Fibroblast of lung (primary cell): ENCODE data around the gene SMYD1. TPM values are rescaled to one million over a fixed set of nuclear protein-coding genes. Genes with fewer than 3 reads are reported as not detected.

Source experiments
- DNase-seq, 2 donors: peaks; one replicate each; pipeline versions ENCODE4 v3.0.0 to v3.0.0-alpha.2; 2010; ENCODE audit warnings: low read depth in 2 of 2
- H2AFZ ChIP-seq: 2 replicates; pipeline ENCODE4 v1.5.1; 2012; ENCODE audit warnings: low read length, control low read depth, inconsistent platforms
- H3K27ac ChIP-seq: 2 replicates; pipeline ENCODE4 v1.5.1; 2011; ENCODE audit warnings: low read length, control low read depth; ENCODE audit not compliant: insufficient read depth
- H3K27me3 ChIP-seq: 2 replicates; pipeline ENCODE4 v1.5.1; 2011; ENCODE audit warnings: mild to moderate bottlenecking, low read length; ENCODE audit not compliant: control insufficient read depth, insufficient read depth
- H3K36me3 ChIP-seq: 2 replicates; pipeline ENCODE4 v1.5.1; 2011; ENCODE audit warnings: low read length; ENCODE audit not compliant: control insufficient read depth, insufficient read depth
- H3K4me1 ChIP-seq: 2 replicates; pipeline ENCODE4 v1.5.1; 2011; ENCODE audit warnings: low read length; ENCODE audit not compliant: control insufficient read depth, insufficient read depth; ENCODE audit errors: extremely low read depth
- H3K4me2 ChIP-seq: 2 replicates; pipeline ENCODE4 v1.5.1; 2011; ENCODE audit warnings: low read length, control low read depth; ENCODE audit not compliant: insufficient read depth; ENCODE audit errors: extremely low read depth
- H3K4me3 ChIP-seq, 4 experiments: fragments of 200-600 bp in 1 of 4; sonication (generic) in 1 of 4; replicated peaks in 1 of 4; 2 replicates each; pipeline ENCODE4 v1.5.1; 2011 to 2016; ENCODE audit warnings: low read length in 4 of 4, low read depth in 3 of 4, mild to moderate bottlenecking in 3 of 4, control low read depth in 2 of 4, inconsistent platforms in 1 of 4, mixed read lengths in 1 of 4; ENCODE audit not compliant: insufficient read depth in 1 of 4; ENCODE audit errors: control extremely low read depth in 1 of 4
- H3K79me2 ChIP-seq: 2 replicates; pipeline ENCODE4 v1.5.1; 2012; ENCODE audit warnings: mild to moderate bottlenecking, low read length, inconsistent platforms; ENCODE audit not compliant: control insufficient read depth, insufficient read depth
- H3K9ac ChIP-seq: 2 replicates; pipeline ENCODE4 v1.5.1; 2011; ENCODE audit warnings: mild to moderate bottlenecking, low read length, control low read depth; ENCODE audit not compliant: insufficient read depth
- H3K9me3 ChIP-seq: 2 replicates; pipeline ENCODE4 v1.5.1; 2012; ENCODE audit warnings: low read depth, low read length; ENCODE audit not compliant: control insufficient read depth, insufficient read depth
- H4K20me1 ChIP-seq: 2 replicates; pipeline ENCODE4 v1.5.1; 2011; ENCODE audit warnings: low read length; ENCODE audit not compliant: control insufficient read depth, insufficient read depth; ENCODE audit errors: extremely low read depth
- CTCF ChIP-seq, 2 donors: IDR thresholded peaks in 1 of 2; conservative IDR thresholded peaks in 1 of 2; 1 replicate in 1 of 2; 2 replicates in 1 of 2; pipeline ENCODE4 v1.5.1; 2011 to 2012; ENCODE audit warnings: low read length in 2 of 2, control low read depth in 1 of 2, inconsistent platforms in 1 of 2, low read depth in 1 of 2, mild to moderate bottlenecking in 1 of 2
- EZH2 ChIP-seq: IDR thresholded peaks from 2 replicates; pipeline ENCODE4 v1.5.1; 2012; ENCODE audit warnings: low read length, control low read depth, mild to moderate bottlenecking; ENCODE audit errors: missing control alignments
- polyA plus RNA-seq, 2 donors: library from polyadenylated mRNA; depleted of rRNA in 1 of 2; stranded (reverse) in 1 of 2; unstranded in 1 of 2; fragments of >200 nt; gene quantifications; 2 replicates each; pipeline ENCODE4 v1.2.1, GENCODE V29; 2011 to 2012; ENCODE audit warnings: missing spikeins in 1 of 2
- total RNA-seq: library from RNA; depleted of rRNA; stranded (reverse); fragments of >200 nt; gene quantifications from 2 replicates; pipeline ENCODE4 v1.2.1, GENCODE V29; 2014

SMYD1 gene
- total and polyA plus RNA-seq, 2 donors (not counting 1 experiment from before 2014, with no cell fraction given), result not detected

DNA sequence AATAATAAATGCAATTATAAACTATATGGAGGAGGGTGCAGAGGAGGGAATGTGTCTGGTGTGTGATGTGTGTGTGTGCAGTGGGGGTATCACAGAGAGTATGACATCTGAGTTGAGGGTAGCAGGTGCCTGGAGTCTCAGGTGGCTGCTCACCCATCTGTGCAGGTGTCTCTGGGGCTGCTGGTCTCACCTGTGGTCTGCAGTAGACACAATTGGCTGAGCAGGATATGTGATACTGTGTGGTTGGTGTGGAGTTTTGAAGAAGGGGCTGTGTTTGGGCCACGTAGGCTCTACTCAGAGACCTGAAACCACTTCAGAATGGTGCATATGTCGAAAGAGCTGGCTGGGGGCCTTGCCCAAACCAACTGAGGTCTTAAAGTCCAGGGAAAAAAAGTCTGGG is 43.2 kb downstream of the SMYD1 start:
- Histone ChIP-seq H3K4me2 (no peak overlapping the region), H3K4me1 (no peaks in the 10 kb centered on the region), H3K27ac (no peak overlapping the region), H3K9me3 (no peaks in the 10 kb centered on the region), H3K27me3 (no peaks in the 10 kb centered on the region), H2AFZ (no peak overlapping the region), H4K20me1 (no peaks in the 10 kb centered on the region), H3K4me3 (no peak overlapping the region), H3K79me2 (no peaks in the 10 kb centered on the region), H3K9ac (no peak overlapping the region), H3K36me3 (no peaks in the 10 kb centered on the region)
- TF ChIP-seq EZH2 (no peak), CTCF (conservative IDR thresholded peaks at IDR 0.05 in 1 of 2, IDR thresholded peaks at IDR 0.05 in 1 of 2; ENCODE audit: low read depth in 1 of 2, low read length in 2 of 2) (no peak)
- DNase-seq, result no peak

- TF ChIP-seq EZH2 (no peak), CTCF (conservative IDR thresholded peaks at IDR 0.05 in 1 of 2, IDR thresholded peaks at IDR 0.05 in 1 of 2; ENCODE audit: low read depth in 1 of 2, low read length in 2 of 2) (no peak)
These were observed 45.4 kb downstream of the SMYD1 start for GRCh38 chr2:88113069-88113468.

DNA sequence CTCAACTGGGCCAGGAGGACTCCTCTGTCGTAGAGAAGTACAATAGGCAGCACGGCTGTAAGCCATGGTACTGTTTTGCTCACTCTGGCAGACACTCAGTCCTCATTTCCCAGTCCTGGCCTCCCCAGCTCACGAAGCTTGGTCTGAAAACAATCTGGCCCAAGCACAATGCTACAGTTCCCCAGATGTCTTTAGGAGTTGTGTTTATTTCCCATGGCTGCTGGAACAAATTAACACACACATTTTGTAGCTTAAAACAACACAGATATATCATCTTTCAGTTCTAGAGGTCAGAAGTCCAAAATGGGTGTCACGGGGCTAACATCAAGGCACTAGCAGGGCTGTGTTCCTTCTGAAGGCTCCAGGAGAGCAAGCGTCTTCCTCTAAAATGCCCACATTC is 47.3 kb downstream of the SMYD1 start:
- Histone ChIP-seq H3K36me3 (no peaks in the 10 kb centered on the region), H3K9ac (no peak overlapping the region), H3K27ac (no peak overlapping the region), H3K4me3 (no peak overlapping the region), H2AFZ (no peak overlapping the region), H3K27me3 (no peaks in the 10 kb centered on the region), H3K79me2 (no peaks in the 10 kb centered on the region), H4K20me1 (no peaks in the 10 kb centered on the region), H3K4me2 (no peak overlapping the region), H3K9me3 (no peaks in the 10 kb centered on the region), H3K4me1 (no peaks in the 10 kb centered on the region)
- DNase-seq, result peak in 1 of 2 donors; percentile 2
- TF ChIP-seq CTCF (conservative IDR thresholded peaks at IDR 0.05 in 1 of 2, IDR thresholded peaks at IDR 0.05 in 1 of 2; ENCODE audit: low read depth in 1 of 2, low read length in 2 of 2) (no peak), EZH2 (no peak)

More at GRCh38 chr2:88113069-88113468, 45.4 kb downstream of the SMYD1 start:
- Histone ChIP-seq H3K36me3 (no peaks in the 10 kb centered on the region), H3K4me1 (no peaks in the 10 kb centered on the region), H2AFZ (no peak overlapping the region), H3K4me2 (no peak overlapping the region), H4K20me1 (no peaks in the 10 kb centered on the region), H3K9me3 (no peaks in the 10 kb centered on the region), H3K79me2 (no peaks in the 10 kb centered on the region), H3K4me3 (no peak overlapping the region), H3K9ac (no peak overlapping the region), H3K27ac (no peak overlapping the region), H3K27me3 (no peaks in the 10 kb centered on the region)
- DNase-seq, result no peak
